Lower leg skin (tissue), 4 donors: Measurements from ENCODE around the gene PKMYT1. TPM values are rescaled to one million over a fixed set of nuclear protein-coding genes. Genes with fewer than 3 reads are reported as not detected.

Experiments
- DNase-seq, 2 donors: peaks; one replicate each; pipeline ENCODE4 v3.0.0-alpha.2; 2019; ENCODE audit warnings: low spot score in 2 of 2
- H3K4me3 ChIP-seq: fragments of 200-600 bp; sonication (generic); 2 replicates; pipeline ENCODE4 v1.5.1; 2017; ENCODE audit warnings: mild to moderate bottlenecking, low read depth; ENCODE audit not compliant: poor library complexity, severe bottlenecking
- POLR2A ChIP-seq, 2 donors: fragments of 450-650 bp; IDR thresholded peaks; one replicate each; pipeline ENCODE4 v1.6.1; 2016 to 2017; ENCODE audit warnings: antibody characterized with exemption in 2 of 2, mild to moderate bottlenecking in 1 of 2, moderate library complexity in 1 of 2
- WGBS, 2 donors: methylation state at CpG; one replicate each; pipeline ENCODE4 v1.1.5; 2018; 5-methylcytosine and 5-hydroxymethylcytosine counted together
- intact Hi-C: fragments of 100-400 bp; cut with DNase I; formaldehyde crosslinking; loops from one replicate; pipeline ENCODE4 v1.15.0; 2023; ENCODE audit warnings: low total_unique reads
- total RNA-seq, 4 donors: library from RNA; depleted of rRNA; stranded (reverse); fragments of >200 nt; gene quantifications; one replicate each; pipeline ENCODE4 v1.1.0, GENCODE V29; 2016
- TF ChIP-seq, protein P1 (sequence below), 3 donors: fragments of 450-650 bp; IDR thresholded peaks; one replicate each; pipeline ENCODE4 v1.5.1; 2016; ENCODE audit warnings: antibody characterized with exemption in 3 of 3, mild to moderate bottlenecking in 3 of 3, moderate library complexity in 2 of 3

Gene PKMYT1
- total RNA-seq, 4 donors from 2014 or later = 3.0 to 7.4 (median 3.9) TPM

DNA sequence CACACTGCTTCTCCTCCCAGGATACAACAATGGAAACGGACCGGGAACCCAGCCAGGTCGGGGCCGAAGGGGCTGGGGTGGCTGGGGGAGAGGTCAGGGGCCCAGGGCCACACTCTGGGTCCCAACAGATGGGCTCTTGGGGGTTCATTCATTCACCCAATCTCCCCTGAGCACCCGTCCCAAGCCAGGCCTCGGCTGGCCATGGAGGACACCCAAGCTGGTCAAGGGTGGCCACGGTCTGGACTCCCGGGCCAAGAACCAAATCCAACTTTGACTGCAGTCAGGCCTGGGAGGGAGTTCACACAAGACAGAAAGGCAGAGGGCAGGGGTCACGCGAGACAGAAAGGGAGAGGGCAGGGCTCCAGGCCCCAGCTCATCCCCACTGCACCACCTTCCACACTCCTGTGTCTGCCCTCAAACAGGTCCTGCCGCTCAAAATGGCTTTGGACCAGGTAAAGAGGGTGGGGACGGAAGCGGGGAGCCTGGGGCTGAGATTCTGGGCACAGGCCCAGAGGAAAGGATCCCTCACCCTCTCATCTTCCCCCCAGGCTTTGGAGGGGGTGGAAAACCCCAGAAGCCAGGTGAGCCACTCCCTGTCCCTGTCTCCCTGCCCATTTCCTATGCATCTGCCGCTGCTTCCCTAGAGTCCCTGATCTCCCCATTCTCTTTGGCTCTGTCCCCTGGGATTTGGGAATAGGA, 12.3 kb upstream of the PKMYT1 start:
- 51 to 55% methylated on average over 8 to 14 of the region's 14 CpGs for WGBS, 2 donors
- peak in 1 of 2 donors; percentile 52 for DNase-seq
- TF ChIP-seq, protein P1, sequence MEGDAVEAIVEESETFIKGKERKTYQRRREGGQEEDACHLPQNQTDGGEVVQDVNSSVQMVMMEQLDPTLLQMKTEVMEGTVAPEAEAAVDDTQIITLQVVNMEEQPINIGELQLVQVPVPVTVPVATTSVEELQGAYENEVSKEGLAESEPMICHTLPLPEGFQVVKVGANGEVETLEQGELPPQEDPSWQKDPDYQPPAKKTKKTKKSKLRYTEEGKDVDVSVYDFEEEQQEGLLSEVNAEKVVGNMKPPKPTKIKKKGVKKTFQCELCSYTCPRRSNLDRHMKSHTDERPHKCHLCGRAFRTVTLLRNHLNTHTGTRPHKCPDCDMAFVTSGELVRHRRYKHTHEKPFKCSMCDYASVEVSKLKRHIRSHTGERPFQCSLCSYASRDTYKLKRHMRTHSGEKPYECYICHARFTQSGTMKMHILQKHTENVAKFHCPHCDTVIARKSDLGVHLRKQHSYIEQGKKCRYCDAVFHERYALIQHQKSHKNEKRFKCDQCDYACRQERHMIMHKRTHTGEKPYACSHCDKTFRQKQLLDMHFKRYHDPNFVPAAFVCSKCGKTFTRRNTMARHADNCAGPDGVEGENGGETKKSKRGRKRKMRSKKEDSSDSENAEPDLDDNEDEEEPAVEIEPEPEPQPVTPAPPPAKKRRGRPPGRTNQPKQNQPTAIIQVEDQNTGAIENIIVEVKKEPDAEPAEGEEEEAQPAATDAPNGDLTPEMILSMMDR (IDR thresholded peaks at IDR 0.05) = no peak
- TF ChIP-seq POLR2A (IDR thresholded peaks at IDR 0.05) = no peak
- no peak overlapping the region for H3K4me3 ChIP-seq
- intact Hi-C loops = no loop called here

DNA sequence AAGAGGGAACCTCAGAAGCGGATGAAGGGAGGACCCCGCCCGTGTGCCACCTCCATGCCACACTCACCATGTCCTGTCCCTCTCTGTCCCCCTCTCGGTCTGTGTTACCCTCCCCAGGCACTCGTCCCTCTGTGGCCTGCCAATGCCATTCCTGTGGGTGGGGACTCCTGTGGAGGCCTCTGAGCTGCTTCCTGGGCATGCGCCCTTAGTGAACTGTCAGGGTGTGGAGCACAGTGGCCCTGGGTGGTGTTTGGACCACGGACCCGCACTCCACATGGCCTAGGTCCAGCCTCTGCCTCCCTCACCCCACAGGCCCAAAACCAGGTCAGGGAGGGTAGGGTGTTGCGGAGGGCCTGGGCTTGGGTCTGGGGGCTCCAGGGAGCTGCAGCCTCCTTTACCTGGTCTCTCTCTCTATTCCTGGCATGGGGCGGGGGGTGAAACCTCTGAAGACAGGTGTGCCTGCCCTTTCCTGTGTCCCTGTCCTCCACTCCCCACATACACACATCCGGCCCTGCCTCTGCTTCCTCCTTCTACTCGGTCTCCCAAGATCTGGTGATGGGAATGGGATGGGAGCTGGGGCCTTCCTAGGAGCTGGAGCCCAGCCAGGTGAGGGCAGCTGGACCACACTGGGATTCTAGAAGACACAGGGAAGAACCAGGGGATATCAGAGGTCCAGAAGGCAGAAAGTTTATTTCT, 11.5 kb upstream of the PKMYT1 start:
- TF ChIP-seq, protein P1 (IDR thresholded peaks at IDR 0.05) = no peak
- no peak for TF ChIP-seq POLR2A (IDR thresholded peaks at IDR 0.05)
- no peak overlapping the region for H3K4me3 ChIP-seq
- 71 to 77% methylated on average over 10 to 11 of the region's 12 CpGs for WGBS, 2 donors
- intact Hi-C loops = no loop called here
- DNase-seq = no peak

DNA sequence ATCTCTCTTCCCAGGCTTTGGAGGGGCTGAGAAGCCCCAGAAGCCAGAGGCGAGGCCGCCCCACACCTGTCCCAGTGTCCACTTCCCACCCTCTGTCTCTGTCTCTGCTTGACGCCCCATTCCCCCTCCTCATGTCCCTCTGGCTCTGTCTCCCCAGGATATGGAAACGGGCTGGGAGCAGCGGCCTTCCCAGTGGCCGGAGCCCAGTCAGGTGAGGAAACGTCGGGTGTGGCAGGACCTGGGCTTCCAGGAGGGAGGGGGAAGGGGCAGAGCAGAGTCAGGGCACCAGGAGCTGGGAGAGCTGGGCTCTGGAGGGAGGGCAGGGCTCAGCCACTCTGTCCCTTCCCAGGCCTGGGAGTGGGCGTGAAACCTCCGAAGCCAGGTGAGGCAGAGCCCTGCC, 10.6 kb upstream of the PKMYT1 start:
- WGBS, 2 donors = 38 to 51% methylated on average over 9 to 10 of the region's 10 CpGs
- H3K4me3 ChIP-seq = no peak overlapping the region
- TF ChIP-seq, protein P1 (IDR thresholded peaks at IDR 0.05) = no peak
- TF ChIP-seq POLR2A (IDR thresholded peaks at IDR 0.05) = no peak
- intact Hi-C loops = no loop called here
- DNase-seq = no peak

DNA sequence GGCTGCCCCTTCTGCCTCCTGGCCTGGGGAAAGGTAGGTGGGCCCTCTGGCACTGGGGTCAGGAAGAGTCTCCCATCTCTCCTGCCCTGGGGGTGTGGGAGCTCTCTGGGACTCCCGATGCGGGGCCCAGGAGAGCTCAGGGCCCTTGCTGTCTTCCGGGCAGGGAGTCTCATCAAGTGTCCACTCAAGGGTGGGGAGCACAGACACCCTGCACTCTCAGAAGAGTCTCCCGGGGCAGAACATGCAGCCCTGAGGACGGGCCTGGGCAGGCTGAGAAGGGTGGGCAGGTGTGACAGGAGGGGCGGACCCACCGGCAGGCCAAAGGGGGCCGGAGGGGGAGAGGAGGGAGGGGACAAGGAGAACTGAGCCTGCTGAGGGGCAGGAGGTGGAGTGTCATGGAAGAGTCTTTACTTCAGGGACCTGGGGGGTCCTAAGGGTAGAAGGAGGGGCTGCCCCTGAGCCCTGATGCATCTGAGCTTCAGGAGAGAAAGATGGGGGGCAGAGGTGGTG, 8.4 kb upstream of the PKMYT1 start:
- no peak for DNase-seq
- no peak overlapping the region for H3K4me3 ChIP-seq
- no peak for TF ChIP-seq POLR2A (IDR thresholded peaks at IDR 0.05)
- TF ChIP-seq, protein P1 (IDR thresholded peaks at IDR 0.05) = no peak
- intact Hi-C loops = no loop called here
- 46 to 65% methylated on average over 6 to 8 of the region's 8 CpGs for WGBS, 2 donors

DNA sequence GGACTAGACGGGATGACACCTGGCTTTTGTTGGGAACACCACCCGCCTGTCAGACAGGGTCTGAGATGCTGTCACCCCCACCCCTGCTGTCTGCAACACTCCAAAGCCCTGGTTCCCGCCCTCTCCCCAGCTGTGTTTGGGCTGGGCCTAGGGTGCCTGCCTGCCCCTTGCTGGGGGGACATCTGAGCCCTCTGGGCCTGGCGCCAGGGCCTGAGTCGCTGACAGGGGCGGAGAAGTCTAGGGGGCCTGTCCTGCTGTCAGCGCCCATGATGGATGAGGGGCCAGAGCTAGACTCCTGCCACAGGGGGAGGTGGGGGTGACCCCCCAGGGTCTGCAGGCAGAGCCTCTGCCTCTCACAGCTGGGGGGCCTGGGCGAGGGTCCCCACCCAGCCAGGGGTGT, 7.6 kb upstream of the PKMYT1 start:
- no peak overlapping the region for H3K4me3 ChIP-seq
- no peak for DNase-seq
- 35 to 67% methylated on average over 2 to 4 of the region's 8 CpGs for WGBS, 2 donors
- TF ChIP-seq, protein P1 (IDR thresholded peaks at IDR 0.05) = no peak
- no peak for TF ChIP-seq POLR2A (IDR thresholded peaks at IDR 0.05)
- intact Hi-C loops = no loop called here
